HG02623 (cell line): ENCODE results near the gene TBC1D4.

ENCODE experiments used
- ATAC-seq: cut with Tn5 transposase; IDR thresholded peaks from one replicate; pipeline ENCODE4 v1.9.1; 2021; ENCODE audit warnings: moderate library complexity; ENCODE audit not compliant: unreplicated experiment

Gene TBC1D4

DNA sequence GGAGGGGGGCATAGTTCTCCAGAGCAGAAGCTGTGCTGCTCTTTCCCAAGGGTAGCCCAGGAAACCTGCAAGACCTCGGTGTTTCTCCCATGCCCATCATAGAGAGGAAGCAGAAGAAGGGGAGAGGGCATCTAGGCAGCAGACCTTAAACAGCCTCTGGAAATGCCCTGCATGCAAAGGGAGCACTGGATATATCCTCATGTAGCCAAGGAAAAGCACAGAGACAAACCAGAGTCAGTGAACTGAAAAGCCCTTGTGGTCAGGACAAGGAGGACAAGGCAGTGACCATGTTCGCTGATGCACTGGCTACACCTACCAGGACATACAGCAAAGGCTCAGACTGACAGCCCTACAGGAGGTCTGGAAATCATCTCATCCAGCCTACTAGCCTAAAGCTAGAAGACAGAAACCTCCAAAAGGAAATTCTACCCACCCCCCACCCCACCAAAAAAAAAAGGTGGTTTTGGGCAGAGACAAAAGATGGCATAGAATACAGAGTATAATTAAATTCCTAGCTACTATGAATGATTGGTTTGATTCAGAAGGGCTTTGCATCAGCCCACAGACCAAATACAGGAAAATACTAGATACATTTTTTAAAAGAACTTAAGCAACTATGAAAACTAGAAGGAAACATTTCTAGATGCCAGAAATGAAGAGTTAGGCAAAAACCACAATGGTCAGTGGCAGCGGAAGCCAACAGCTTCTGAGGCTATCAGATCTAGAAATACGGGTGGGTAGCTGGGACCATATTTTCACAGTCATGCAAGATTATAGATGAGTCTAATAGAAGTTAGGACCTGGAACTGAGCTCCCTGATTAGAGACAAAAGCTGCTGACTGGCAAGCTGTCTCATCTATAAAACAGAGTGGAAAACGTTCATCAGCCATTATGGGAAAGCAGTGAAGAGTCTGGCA, 4.4 kb upstream of the TBC1D4 start:
- ATAC-seq, result no peak

DNA sequence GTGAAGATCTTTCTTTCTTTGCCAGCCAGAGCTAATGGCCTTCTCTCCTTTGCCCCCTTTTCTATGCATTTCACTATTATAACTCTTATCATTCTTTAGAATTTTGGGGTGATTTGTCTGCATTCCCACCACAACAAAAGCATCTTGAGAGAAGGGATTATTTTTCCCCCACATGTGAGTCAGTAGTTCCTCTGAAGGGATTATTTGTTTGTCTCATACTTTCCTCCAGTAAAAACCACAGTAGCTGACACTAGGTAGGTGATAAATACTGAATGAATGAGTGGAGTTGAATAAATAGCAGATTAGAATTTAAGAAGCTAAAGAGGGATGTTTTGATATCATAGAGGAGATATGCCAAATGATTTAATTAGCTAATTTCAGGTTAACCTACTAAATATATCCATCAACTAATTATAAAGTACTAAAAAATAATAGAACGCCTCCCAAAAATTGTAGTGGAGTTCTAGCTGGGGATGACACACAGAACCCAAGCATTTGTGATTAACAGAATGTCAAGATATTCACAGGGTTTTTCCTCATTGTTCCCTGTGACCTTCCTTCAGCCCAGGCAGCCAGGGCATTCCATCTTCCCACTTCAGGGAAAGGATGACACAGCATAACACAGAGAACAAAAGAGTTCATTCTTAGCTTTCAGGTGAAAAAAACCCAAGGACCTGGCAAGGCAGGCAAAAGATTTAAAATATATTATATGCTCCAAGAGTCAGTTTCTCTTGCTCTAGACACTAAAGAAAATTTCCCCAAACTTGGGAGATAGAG, 3.5 kb upstream of the TBC1D4 start:
- ATAC-seq, result no peak

DNA sequence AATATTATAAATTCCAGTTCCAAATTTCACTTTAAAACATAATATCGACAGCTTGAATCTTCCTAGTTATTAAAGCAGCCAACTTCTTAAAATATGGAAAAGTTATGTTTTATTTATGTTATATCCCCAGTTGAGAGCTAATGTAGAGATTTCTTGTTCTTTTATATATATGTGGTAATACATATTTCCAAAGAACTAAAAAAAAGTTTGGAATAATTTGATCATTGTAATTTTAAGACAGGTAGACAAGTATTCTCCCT, 781 bp upstream of the TBC1D4 start:
- no peak for ATAC-seq

DNA sequence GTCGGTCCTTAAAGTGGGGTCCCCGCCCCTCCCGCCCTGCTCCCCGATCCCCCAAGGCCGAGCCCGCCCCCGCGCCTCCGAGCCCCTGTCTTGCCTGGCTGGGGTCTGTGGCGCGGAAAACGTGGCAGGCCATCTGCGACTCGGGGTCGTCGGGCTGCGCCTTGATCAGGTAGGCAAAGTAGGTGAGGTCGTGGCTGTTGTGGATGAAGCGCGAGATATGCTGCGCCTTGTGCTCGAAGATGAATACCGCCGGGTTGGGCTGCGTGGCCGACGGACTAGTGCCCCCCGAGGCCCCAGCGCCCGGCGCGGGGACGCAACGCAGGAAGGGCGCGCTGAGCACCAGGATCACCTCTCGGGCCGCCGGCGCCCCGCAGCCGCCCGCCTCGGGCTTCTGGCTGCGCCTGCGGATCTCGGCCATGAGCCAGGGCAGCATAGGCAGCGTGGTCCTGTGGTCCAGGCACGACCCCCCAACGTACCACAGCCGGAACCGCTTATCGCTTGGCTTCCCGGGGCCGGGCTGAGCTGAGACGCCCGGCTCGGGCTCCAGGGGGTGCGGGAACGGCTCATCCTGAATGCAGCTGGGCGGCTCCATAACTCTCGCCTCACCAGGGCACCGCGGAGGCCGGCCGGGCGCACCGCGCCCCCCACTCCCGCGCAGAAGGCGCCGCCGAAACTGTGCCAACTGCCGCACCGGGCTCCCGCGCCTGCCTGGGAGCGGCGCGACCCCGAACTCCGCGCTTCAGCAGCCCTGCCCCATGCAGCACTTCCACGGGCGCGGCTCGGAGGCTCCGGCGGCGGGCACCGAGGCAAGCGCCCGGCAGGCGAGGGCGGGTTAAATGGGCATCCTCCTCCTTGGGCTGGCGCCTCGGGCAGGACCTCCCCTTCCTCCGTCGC, 546 bp downstream of the TBC1D4 start:
- ATAC-seq, result peak; percentile 21

DNA sequence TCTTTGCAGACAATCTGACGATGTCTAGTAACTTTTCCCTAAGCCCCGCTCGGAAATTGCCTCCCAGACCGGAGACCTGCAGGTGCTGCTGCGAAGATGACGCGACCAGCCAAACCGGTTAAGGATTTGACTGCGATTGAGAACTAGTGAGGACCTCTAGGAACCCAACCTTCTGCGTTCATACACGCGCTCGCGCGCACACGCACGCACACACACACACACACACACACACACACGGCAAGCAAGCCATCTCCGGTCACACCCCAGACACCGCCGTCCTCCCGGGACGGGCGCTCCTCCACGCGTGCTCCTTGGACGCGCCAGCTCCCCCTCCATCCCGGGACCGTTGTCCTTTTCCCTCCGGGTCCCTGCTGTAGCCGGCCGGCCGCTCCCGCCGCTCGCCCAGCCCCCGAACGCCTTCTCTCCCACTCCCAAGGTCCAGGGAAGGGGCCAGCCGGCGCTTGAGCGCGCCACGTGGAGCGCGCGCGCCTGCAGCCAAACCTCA, 1.2 kb downstream of the TBC1D4 start:
- ATAC-seq, result no peak

DNA sequence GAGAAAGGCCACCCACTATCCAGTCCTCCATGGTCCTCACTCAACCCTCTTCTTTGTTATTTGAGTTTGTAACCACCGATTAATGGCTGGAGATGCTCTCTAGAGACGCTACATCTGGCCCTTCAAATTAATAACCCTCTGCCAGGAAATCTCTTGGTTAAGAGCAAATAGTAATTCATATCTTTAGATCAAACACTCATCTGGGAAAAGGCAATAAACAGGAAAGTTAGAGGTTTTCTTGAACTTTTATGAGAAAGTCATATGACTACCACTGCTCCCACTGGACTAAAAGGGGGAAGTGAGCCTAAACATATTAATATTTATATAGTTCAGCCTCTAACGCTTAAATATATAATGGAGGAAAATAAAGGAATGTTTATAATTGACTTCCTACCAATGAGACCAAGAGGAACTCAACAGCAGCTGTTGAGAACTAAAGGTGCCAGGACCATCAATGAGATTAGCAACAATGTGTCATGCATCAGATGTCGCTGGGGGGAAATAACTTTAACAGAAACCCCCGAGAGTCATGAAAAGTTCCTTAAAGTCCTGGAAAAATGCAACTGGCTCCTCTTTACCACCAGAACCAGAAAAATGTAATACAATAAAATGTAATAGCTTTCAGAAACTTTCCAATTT, 2.7 kb downstream of the TBC1D4 start:
- no peak for ATAC-seq

DNA sequence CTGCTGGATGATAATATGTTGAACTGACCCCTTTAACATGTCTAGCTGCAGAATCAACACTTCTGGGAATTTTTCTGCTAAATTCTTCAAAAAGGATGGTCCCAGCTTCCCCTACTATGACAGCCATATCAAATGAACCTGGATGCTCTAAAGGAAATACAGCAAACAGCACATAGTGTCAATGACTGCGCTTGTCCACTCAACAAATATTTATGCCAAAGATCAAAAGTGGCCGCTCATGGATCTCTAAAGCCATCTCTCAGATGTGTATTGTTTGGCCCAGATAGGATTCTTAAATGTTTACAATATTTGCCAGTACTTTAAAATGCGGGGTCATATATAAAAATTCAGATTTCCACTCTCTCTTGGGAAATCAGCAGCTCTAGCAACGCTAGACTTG, 3.3 kb downstream of the TBC1D4 start:
- no peak for ATAC-seq

DNA sequence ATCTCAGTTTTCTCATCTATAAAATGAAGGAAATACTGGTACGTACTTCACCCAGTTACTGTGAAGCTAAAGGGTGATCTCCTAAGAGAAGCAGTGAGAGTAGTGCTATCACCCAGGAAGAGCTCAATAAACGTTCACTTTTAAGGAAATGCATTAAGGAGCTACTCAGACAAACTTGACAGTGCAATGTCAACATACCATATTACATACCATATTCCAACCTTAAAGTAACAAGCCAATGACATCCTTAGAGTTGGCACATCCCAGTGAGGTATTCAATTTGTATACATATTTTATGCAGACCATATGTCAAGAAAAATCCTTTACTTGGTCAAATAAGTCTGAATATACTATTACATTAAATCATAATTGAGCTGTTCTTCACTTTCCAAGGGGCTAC, 7.0 kb downstream of the TBC1D4 start:
- ATAC-seq, result no peak

DNA sequence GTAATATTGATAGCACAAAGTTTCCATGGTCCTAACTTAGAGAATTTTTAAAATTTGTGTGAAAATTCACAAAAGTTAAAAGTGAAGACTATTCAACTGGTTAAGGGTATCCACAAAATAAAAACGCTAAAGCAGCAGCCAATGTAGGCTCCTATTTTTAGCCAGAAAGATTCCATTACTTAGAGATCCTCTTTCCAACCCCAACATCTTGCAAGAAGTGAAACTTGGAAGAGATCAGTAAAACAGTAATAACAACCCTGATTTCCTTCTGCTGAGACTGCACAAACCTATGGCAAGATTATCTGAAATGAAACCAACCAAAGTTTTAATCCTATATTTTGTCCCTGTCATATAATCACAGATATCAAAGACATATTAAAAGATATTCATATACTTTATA, 8.5 kb downstream of the TBC1D4 start:
- ATAC-seq, result no peak

DNA sequence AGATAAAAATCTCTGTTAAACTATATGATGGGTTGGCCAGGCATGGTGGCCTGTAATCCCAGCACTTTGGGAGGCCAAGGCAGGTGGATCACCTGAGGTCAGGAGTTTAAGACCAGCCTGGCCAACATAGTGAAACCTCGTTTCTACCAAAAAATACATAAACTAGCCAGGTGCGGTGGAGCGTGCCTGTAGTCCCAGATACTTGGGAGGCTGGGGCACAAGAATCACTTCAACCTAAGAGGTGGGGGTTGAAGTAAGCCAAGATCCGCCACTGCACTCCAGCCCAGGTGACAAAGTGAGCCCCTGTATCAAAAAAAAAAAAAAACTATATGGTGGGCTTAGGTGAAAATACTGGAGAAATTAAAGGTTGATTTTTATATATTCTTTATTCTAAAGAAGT, 11.3 kb downstream of the TBC1D4 start:
- ATAC-seq, result no peak

DNA sequence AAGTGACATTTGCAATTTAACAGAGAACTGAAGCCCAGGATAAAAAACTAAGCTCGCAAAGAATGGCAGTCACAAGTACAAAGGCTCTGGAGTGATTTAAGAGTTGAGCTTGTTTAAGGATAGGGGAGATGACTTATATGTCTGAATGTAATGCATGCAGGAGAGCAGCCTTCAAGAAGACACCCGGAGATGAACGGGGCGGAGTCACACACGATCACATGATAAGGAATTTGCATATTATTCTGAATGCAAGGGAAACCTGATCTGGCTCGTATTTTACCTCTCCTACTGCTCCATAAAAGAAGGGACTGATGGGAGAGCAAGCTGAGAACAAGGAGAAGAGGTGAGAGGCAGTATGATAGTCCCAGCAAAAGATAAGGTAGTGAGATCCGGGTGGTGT, 12.9 kb downstream of the TBC1D4 start:
- no peak for ATAC-seq

DNA sequence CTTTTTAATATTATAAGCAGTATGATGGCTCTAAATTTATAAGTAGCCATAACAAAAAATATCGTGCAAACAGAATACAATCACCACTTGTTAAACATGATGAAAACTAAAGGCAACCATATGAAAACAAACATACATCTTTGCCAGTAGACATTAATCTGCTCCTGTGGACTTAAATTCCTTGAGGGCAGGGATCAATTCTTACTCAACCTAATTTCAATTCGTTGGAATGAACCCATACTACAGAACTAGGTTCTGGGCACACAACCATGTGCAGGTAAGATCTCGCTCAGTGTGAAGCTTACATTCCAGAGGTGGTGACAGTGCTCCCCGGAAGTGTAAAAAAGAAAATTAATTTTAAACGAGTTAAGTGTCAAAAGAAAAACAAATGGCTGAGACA, 13.4 kb downstream of the TBC1D4 start:
- no peak for ATAC-seq

DNA sequence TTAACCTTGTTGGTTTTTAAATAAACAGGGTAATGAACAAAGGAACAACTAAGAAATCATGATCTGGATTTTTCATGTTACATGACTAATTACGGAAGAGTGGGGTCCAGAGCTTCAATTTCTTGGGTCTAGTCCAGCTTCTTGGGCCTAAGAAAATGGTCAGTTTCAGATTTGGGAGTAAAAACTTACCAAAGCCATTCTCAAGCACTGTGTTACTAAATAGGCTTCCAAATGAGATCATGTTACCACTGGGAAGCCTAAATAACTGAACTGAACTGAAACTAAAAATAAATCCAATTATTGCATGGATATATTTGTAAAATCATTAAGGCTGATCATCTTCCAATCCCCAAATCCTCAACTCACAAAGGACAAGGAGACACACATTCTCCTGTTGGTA, 13.9 kb downstream of the TBC1D4 start:
- no peak for ATAC-seq

DNA sequence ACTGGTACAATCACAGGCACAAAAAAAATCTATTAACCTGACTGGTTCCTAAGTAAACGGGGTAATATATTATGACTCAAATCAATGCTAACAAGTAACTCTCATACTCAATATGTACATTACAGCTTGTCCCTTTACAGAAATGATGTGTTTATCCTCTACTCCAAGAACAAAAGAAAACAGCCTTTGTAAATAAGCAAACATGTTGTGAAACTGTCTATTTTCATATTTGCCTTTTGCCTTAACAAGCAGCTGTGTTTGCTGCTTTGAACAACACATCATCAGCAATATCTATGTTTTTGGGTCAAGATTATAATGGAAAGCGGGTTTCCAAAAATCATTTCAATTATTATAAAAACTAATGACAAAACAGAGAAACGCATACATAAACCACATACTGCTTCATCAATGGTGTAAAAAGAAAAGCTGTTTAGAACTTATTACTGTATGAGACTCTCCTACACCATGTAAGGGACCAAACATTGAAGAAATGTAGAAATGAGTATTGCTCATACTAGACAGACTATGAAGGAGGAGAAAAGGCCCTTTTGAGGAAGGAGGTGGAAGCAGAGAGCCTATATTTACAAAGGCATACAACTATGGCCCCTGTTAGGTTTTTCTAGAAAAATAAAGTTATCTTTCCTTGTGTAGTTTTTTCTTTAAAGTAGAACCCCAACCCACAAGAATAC, 14.8 kb downstream of the TBC1D4 start:
- no peak for ATAC-seq

DNA sequence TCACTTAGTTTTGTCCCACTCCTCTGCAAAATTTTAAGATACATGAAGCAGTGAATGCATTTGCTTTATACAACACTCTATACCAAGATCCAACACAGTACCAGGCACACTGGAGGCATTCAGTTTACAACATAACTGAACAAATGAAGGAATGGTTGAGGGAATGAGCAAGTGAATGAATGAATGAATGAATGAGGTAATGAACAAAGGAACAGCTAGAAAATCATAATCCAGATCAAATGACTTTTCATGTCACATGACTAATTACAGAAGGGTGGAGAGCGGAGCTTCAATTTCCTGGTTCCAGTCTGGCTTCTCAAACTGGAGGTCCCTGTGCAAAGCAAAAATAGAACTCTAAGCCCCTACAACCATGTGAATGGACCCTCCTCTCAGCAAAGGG, 16.7 kb downstream of the TBC1D4 start:
- no peak for ATAC-seq

DNA sequence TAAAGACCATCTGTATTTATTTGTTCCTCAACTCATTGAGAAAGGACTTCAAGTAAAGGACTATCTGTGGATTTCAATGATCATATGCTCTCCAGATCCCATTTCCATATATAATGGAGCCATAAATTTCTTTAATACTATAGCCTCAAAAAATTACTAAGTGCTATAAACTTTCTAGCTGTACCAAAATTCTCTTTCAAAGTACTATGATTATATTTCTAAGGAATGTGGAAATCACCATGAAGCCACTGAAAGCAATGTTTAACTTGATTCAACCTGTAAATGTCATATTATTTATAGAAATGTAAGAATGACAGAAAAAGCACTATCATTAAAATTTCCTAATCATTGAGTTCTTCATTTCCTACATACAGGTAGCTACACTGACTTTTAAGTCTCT, 20.7 kb downstream of the TBC1D4 start:
- no peak for ATAC-seq

DNA sequence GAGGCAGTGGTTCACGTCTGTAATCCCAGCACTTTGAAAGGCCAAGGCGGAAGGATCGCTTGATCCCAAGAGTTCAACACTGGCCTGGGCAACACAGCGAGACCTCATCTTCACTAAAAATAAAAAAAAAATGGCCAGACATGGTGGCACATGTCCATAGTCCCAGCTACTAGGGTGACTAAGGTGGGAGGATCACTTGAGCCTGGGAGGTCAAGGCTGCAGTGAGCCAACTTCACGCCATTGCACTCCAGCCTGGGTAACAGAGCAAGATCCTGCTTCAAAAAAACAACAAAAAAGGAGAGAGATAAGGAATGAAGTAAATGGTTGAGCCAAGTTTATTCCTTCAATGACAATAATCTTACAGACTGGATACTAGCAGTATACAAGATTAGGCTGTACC, 21.3 kb downstream of the TBC1D4 start:
- ATAC-seq, result no peak

DNA sequence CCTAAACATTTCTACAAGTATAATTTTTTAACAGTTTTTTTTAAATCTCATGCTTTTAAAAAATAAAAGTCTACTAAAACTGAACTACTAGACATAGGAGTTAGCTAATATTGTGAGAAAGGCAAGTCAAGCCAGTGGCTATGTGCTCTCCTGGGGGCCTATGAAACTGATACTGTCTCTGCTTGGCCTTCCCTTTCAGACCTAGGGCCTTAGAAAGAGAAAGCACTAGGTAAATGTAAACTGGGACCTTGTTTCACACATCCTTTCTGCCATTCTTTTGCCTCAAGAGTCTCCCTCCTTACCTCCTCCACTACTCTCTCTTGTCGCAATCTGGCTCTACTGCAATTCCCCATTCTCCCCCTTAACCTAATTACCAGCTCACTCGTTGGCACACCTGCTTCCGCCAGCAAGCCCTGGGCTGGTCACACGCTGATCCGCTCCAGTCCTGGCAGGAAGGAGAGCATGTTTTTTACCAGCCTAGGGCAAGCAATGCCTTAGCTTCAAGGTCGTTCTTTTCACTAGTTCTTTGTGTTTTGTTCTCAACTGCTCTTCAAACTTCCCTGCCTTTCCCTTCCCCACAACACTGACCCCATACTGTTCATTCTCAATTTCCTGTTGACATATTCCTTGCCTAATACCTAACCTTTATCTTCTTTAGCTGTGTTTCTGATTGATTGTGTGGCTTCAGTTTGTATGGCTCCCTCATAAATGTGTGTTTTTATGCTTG, 23.1 kb downstream of the TBC1D4 start:
- ATAC-seq, result peak; percentile 99

DNA sequence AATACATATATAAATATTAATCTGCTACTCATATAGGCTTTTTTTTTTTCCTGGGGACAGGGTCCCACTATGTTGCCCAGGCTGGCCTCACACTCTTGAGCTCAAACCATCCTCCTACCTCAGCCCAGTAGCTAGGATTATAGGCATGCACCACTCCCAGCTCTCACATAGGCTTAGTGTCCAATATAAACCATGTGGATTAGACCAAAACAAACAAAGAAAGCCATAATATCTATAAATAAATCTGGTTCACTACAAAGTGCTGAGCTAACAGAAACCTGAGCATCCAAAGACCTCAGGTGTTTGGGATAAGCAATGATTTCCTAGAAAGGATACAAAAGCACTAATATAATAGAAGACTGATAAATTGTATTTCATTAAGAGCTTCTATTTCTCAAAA, 26.0 kb downstream of the TBC1D4 start:
- ATAC-seq, result no peak

DNA sequence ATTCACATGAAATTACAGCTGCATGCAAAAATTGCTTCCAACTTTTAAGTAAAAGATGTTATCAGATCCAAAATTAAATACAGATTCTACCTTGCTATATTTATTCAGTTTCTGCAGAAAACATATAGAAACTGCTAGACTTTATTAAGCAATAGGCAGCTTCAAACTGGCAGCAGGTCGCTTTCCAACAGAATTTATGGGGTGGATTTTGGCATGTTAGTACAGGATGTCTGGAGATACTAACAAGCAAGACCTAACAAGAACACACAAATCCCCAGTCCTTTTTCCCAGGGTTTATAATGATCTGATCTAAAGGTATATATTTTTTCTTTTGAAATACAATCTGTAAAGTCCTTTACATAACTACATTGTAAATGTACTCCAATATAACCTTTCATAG, 27.5 kb downstream of the TBC1D4 start:
- no peak for ATAC-seq
